ENCODE data around the gene CC2D2A. TPM values are rescaled to one million over a fixed set of nuclear protein-coding genes. Genes with fewer than 3 reads are reported as not detected.

CC2D2A gene
- total RNA-seq, 1 experiment from 2014 or later = 13.0 TPM

- Histone ChIP-seq H3K9me3 (ENCODE audit: control insufficient read depth in 1 of 2, insufficient read depth in 1 of 2, low read depth in 1 of 2, low read length in 2 of 2) (no peaks in the 10 kb centered on the region), H3K9ac (ENCODE audit: low read length) (no peak overlapping the region), H3K9me2 (ENCODE audit: insufficient read depth) (no peaks in the 10 kb centered on the region), H3K4me2 (ENCODE audit: low read length) (no peak overlapping the region), H4K20me1 (ENCODE audit: insufficient read depth) (no peaks in the 10 kb centered on the region), H3K4me3 (replicated peaks in 1 of 2; ENCODE audit: low read depth in 1 of 2, low read length in 2 of 2) (no peak overlapping the region), H3K27ac (ENCODE audit: low read depth, low read length) (no peak overlapping the region), H3K4me1 (ENCODE audit: control insufficient read depth in 1 of 2, insufficient read depth in 2 of 2, low read length in 2 of 2) (no peaks in the 10 kb centered on the region), H2AFZ (ENCODE audit: low read depth, low read length, poor library complexity, severe bottlenecking) (no peak overlapping the region), H3K79me2 (ENCODE audit: insufficient read depth, low read length) (no peaks in the 10 kb centered on the region), H3K27me3 (ENCODE audit: insufficient read depth, low read length) (no peaks in the 10 kb centered on the region), H3K36me3 (ENCODE audit: control insufficient read depth in 1 of 2, insufficient read depth in 2 of 2, low read length in 2 of 2) (no peaks in the 10 kb centered on the region)
- RAD21 ChIA-PET (ENCODE audit: low non-redundant PET in 1 of 2, low total read pairs in 2 of 2, uncharacterized antibody in 2 of 2, unreplicated experiment in 2 of 2) = no interaction called here
- ATAC-seq (no peak), DNase-seq (ENCODE audit: low read depth, low spot score) (no peak)
- POLR2A ChIA-PET = no interaction called here
- CTCF ChIA-PET = no interaction called here
- no TSS peak for BruUV-seq (replicated peaks)
- no peak for TF ChIP-seq JUND (IDR thresholded peaks at IDR 0.05)
- intact Hi-C loops (cut with micrococcal nuclease) = no loop called here
Measured at GRCh38 chr4:15551740-15552446, 82.2 kb downstream of the CC2D2A start.

- H3K27ac ChIP-seq (ENCODE audit: low read depth, low read length) = no peak overlapping the region
- POLR2A ChIA-PET = no interaction called here
- H3K27me3 ChIP-seq (ENCODE audit: insufficient read depth, low read length) = no peaks in the 10 kb centered on the region
- DNase-seq (ENCODE audit: low read depth, low spot score) = no peak
- TF ChIP-seq EZH2 (IDR thresholded peaks at IDR 0.05) (no peak), CBX3 (IDR thresholded peaks at IDR 0.05; ENCODE audit: low read depth) (no peak), POLR2AphosphoS5 (IDR thresholded peaks at IDR 0.05; ENCODE audit: low read depth, low read length) (no peak), SRF (IDR thresholded peaks at IDR 0.05; ENCODE audit: low read depth) (no peak), CEBPB (IDR thresholded peaks at IDR 0.05; ENCODE audit: low read depth) (no peak), JUND (IDR thresholded peaks at IDR 0.05) (no peak), CTCF (IDR thresholded peaks at IDR 0.05 in 2 of 3, conservative IDR thresholded peaks at IDR 0.05 in 1 of 3; ENCODE audit: borderline replicate concordance in 1 of 3, insufficient read depth in 1 of 3, low read depth in 2 of 3, low read length in 2 of 3) (no peak), POLR2A (IDR thresholded peaks at IDR 0.05; ENCODE audit: borderline replicate concordance, extremely low read depth, insufficient read depth, insufficient read length) (no peak), ATF3 (IDR thresholded peaks at IDR 0.05) (no peak), ELF1 (IDR thresholded peaks at IDR 0.05; ENCODE audit: borderline replicate concordance, low read depth) (no peak), SIN3A (IDR thresholded peaks at IDR 0.05; ENCODE audit: low read depth) (no peak)
- H3K9ac ChIP-seq (ENCODE audit: low read length) = no peak overlapping the region
- no peak overlapping the region for H2AFZ ChIP-seq (ENCODE audit: low read depth, low read length, poor library complexity, severe bottlenecking)
- no peaks in the 10 kb centered on the region for H4K20me1 ChIP-seq (ENCODE audit: insufficient read depth)
- no peak overlapping the region for H3K4me2 ChIP-seq (ENCODE audit: low read length)
- no peaks in the 10 kb centered on the region for H3K9me3 ChIP-seq (ENCODE audit: control insufficient read depth in 1 of 2, insufficient read depth in 1 of 2, low read depth in 1 of 2, low read length in 2 of 2)
- H3K4me1 ChIP-seq (ENCODE audit: control insufficient read depth in 1 of 2, insufficient read depth in 2 of 2, low read length in 2 of 2) = no peaks in the 10 kb centered on the region
- H3K9me2 ChIP-seq (ENCODE audit: insufficient read depth) = no peaks in the 10 kb centered on the region
- H3K4me3 ChIP-seq (replicated peaks in 1 of 2; ENCODE audit: low read depth in 1 of 2, low read length in 2 of 2) = no peak overlapping the region
- no peak for ATAC-seq
- intact Hi-C loops (cut with micrococcal nuclease) = no loop called here
- no peaks in the 10 kb centered on the region for H3K79me2 ChIP-seq (ENCODE audit: insufficient read depth, low read length)
- no peaks in the 10 kb centered on the region for H3K36me3 ChIP-seq (ENCODE audit: control insufficient read depth in 1 of 2, insufficient read depth in 2 of 2, low read length in 2 of 2)
- CTCF ChIA-PET = no interaction called here
- no TSS peak for BruUV-seq (replicated peaks)
- RAD21 ChIA-PET (ENCODE audit: low non-redundant PET in 1 of 2, low total read pairs in 2 of 2, uncharacterized antibody in 2 of 2, unreplicated experiment in 2 of 2) = no interaction called here
Measured at GRCh38 chr4:15552557-15553362, 83.1 kb downstream of the CC2D2A start.
